ENCODE data around the gene WDR5. TPM values are rescaled to one million over a fixed set of nuclear protein-coding genes. Genes with fewer than 3 reads are reported as not detected.

Gene WDR5
- total RNA-seq, 1 donor from 2014 or later = 42.5 TPM

GRCh38 chr9:134189145-134189469, 53.2 kb downstream of the WDR5 start:
- TF ChIP-seq CTCF (IDR thresholded peaks at IDR 0.05; ENCODE audit: unreplicated experiment) = no peak
- Mint-ChIP-seq H3K9me3 (no peaks in the 10 kb centered on the region), H3K27ac (no peak overlapping the region), H3K4me3 (no peak overlapping the region), H3K4me1 (peaks cover 9% of the 10 kb centered on the region), H3K27me3 (ENCODE audit: low read depth) (peaks cover 10% of the 10 kb centered on the region), H3K36me3 (no peaks in the 10 kb centered on the region)
- no peak for DNase-seq (ENCODE audit: low spot score in 2 of 2, unreplicated experiment in 2 of 2)

- H3K4me3 Mint-ChIP-seq = no peak overlapping the region
- H3K27me3 Mint-ChIP-seq (ENCODE audit: low read depth) = peaks cover 10% of the 10 kb centered on the region
- H3K4me1 Mint-ChIP-seq = peaks cover 9% of the 10 kb centered on the region
- no peak overlapping the region for H3K27ac Mint-ChIP-seq
- no peak for DNase-seq (ENCODE audit: low spot score in 2 of 2, unreplicated experiment in 2 of 2)
- no peak for TF ChIP-seq CTCF (IDR thresholded peaks at IDR 0.05; ENCODE audit: unreplicated experiment)
- H3K36me3 Mint-ChIP-seq = no peaks in the 10 kb centered on the region
- no peaks in the 10 kb centered on the region for H3K9me3 Mint-ChIP-seq
Measured at GRCh38 chr9:134189470-134190231, 53.8 kb downstream of the WDR5 start.

GRCh38 chr9:134190232-134191121, 54.6 kb downstream of the WDR5 start:
- no peak for DNase-seq (ENCODE audit: low spot score in 2 of 2, unreplicated experiment in 2 of 2)
- peaks cover 10% of the 10 kb centered on the region for H3K27me3 Mint-ChIP-seq (ENCODE audit: low read depth)
- H3K4me3 Mint-ChIP-seq = no peak overlapping the region
- H3K27ac Mint-ChIP-seq = no peak overlapping the region
- peaks cover 9% of the 10 kb centered on the region for H3K4me1 Mint-ChIP-seq
- TF ChIP-seq CTCF (IDR thresholded peaks at IDR 0.05; ENCODE audit: unreplicated experiment) = no peak
- H3K9me3 Mint-ChIP-seq = no peaks in the 10 kb centered on the region
- H3K36me3 Mint-ChIP-seq = no peaks in the 10 kb centered on the region

- no peaks in the 10 kb centered on the region for H3K36me3 Mint-ChIP-seq
- no peaks in the 10 kb centered on the region for H3K9me3 Mint-ChIP-seq
- no peak for TF ChIP-seq CTCF (IDR thresholded peaks at IDR 0.05; ENCODE audit: unreplicated experiment)
- H3K4me3 Mint-ChIP-seq = no peak overlapping the region
- no peak for DNase-seq (ENCODE audit: low spot score in 2 of 2, unreplicated experiment in 2 of 2)
- peaks cover 10% of the 10 kb centered on the region for H3K27me3 Mint-ChIP-seq (ENCODE audit: low read depth)
- H3K4me1 Mint-ChIP-seq = peaks cover 9% of the 10 kb centered on the region
- H3K27ac Mint-ChIP-seq = no peak overlapping the region
Measured at GRCh38 chr9:134191455-134192209, 55.8 kb downstream of the WDR5 start.

GRCh38 chr9:134192311-134192950, 56.5 kb downstream of the WDR5 start:
- DNase-seq (ENCODE audit: low spot score in 2 of 2, unreplicated experiment in 2 of 2) = no peak

More at GRCh38 chr9:134192311-134192950, 56.5 kb downstream of the WDR5 start:
- TF ChIP-seq CTCF (IDR thresholded peaks at IDR 0.05; ENCODE audit: unreplicated experiment) = no peak
- Mint-ChIP-seq H3K27ac (no peak overlapping the region), H3K9me3 (no peaks in the 10 kb centered on the region), H3K4me1 (peaks cover 9% of the 10 kb centered on the region), H3K36me3 (no peaks in the 10 kb centered on the region), H3K4me3 (no peak overlapping the region), H3K27me3 (ENCODE audit: low read depth) (peaks cover 14% of the 10 kb centered on the region)

All from mesothelial cell of epicardium (in vitro differentiated cells).